PC-3 (cell line): ENCODE data around the gene ALG5. TPM values are rescaled to one million over a fixed set of nuclear protein-coding genes. Genes with fewer than 3 reads are reported as not detected.

Experiments
- ATAC-seq: fragments of 200-7000 bp; cut with Tn5 transposase; 2 replicates; pipeline ENCODE4 v1.9.1; 2020; ENCODE audit warnings: mild to moderate bottlenecking, moderate library complexity
- BruUV-seq: library from RNA; stranded (reverse); fragments of 400-500 nt; replicated peaks from 2 replicates; lab custom pipeline; 2021; lab: Mats Ljungman, UMichigan
- CTCF ChIA-PET: fragments of 300-600 bp; sonication (Branson Sonifier 250); formaldehyde crosslinking; loops from one replicate; lab custom pipeline; 2022; ENCODE audit warnings: antibody characterized with exemption; lab: Charles Lee
- POLR2A ChIA-PET: fragments of 300-600 bp; sonication (Branson Sonifier 250); formaldehyde crosslinking; loops from one replicate; lab custom pipeline; 2022; ENCODE audit warnings: antibody characterized with exemption; ENCODE audit not compliant: unreplicated experiment; lab: Charles Lee
- DNase-seq: peaks from one replicate; pipeline ENCODE4 v3.0.0-alpha.2; 2015
- H2AFZ ChIP-seq: fragments of 300-600 bp; sonication (generic); 2 replicates; pipeline ENCODE4 v1.6.0; 2016; ENCODE audit warnings: antibody characterized with exemption, low read length
- H3F3A ChIP-seq: fragments of 300-600 bp; sonication (generic); one replicate; pipeline ENCODE4 v1.6.0; 2017; ENCODE audit warnings: antibody characterized with exemption, low read length, control low read depth, mild to moderate bottlenecking; ENCODE audit not compliant: unreplicated experiment
- H3K27ac ChIP-seq: fragments of 300-600 bp; sonication (generic); 2 replicates; pipeline ENCODE4 v1.5.1; 2016; ENCODE audit warnings: mild to moderate bottlenecking, low read length
- H3K27me3 ChIP-seq: fragments of 300-600 bp; sonication (generic); 2 replicates; pipeline ENCODE4 v1.6.1; 2016; ENCODE audit warnings: low read length, mixed read lengths
- H3K36me3 ChIP-seq: fragments of 300-600 bp; sonication (generic); 2 replicates; pipeline ENCODE4 v1.6.1; 2016; ENCODE audit warnings: low read depth, mixed run types, low read length, mixed read lengths
- H3K4me1 ChIP-seq: fragments of 300-600 bp; sonication (generic); 2 replicates; pipeline ENCODE4 v1.5.1; 2016; ENCODE audit warnings: low read length; ENCODE audit not compliant: insufficient read depth
- H3K4me2 ChIP-seq: fragments of 300-600 bp; sonication (generic); 2 replicates; pipeline ENCODE4 v1.6.0; 2016; ENCODE audit warnings: low read length
- H3K4me3 ChIP-seq: fragments of 300-600 bp; sonication (generic); 2 replicates; pipeline ENCODE4 v1.5.1; 2016; ENCODE audit warnings: mild to moderate bottlenecking, low read length, mixed read lengths
- H3K79me2 ChIP-seq: fragments of 300-600 bp; sonication (generic); 2 replicates; pipeline ENCODE4 v1.6.1; 2017; ENCODE audit warnings: low read length, mixed read lengths
- H3K9ac ChIP-seq: fragments of 300-600 bp; sonication (generic); 2 replicates; pipeline ENCODE4 v1.6.0; 2016; ENCODE audit warnings: mild to moderate bottlenecking, low read length
- H3K9me2 ChIP-seq: fragments of 300-600 bp; sonication (generic); replicated peaks from 2 replicates; pipeline ENCODE4 v1.6.1; 2016; ENCODE audit warnings: mixed run types, low read length, mixed read lengths
- H3K9me3 ChIP-seq: fragments of 300-600 bp; sonication (generic); 2 replicates; pipeline ENCODE4 v1.6.1; 2016; ENCODE audit warnings: low read length, mixed read lengths
- H4K20me1 ChIP-seq: fragments of 300-600 bp; sonication (generic); 2 replicates; pipeline ENCODE4 v1.6.1; 2016; ENCODE audit warnings: low read length, mixed read lengths
- EZH2 ChIP-seq: fragments of 300-600 bp; sonication (generic); IDR thresholded peaks from one replicate; pipeline ENCODE4 v1.6.1; 2017; ENCODE audit warnings: antibody characterized with exemption, mild to moderate bottlenecking, low read length; ENCODE audit not compliant: unreplicated experiment
- EZH2phosphoT487 ChIP-seq: fragments of 300-600 bp; sonication (generic); IDR thresholded peaks from 2 replicates; pipeline ENCODE4 v1.6.1; 2018; ENCODE audit warnings: mild to moderate bottlenecking, antibody characterized with exemption, low read length, borderline replicate concordance
- intact Hi-C: fragments of 100-400 bp; cut with micrococcal nuclease; formaldehyde crosslinking; loops from 2 replicates; pipeline ENCODE4 v1.9.0; 2023
- total RNA-seq: library from RNA; depleted of rRNA; stranded (reverse); fragments of >200 nt; gene quantifications from 2 replicates; pipeline ENCODE4 v1.2.3, GENCODE V29; 2014; rRNA removed
- TF ChIP-seq, protein P1 (sequence below): fragments of 300-600 bp; sonication (generic); conservative IDR thresholded peaks from 2 replicates; pipeline ENCODE4 v1.5.1; 2017; ENCODE audit warnings: antibody characterized with exemption, low read depth, mild to moderate bottlenecking, low read length

The ALG5 gene
- total RNA-seq, 1 experiment from 2014 or later, result 19.7 TPM

- Histone ChIP-seq H3K27ac (no peak overlapping the region), H3K27me3 (no peaks in the 10 kb centered on the region), H3K4me2 (no peak overlapping the region), H3K9me2 (no peaks in the 10 kb centered on the region), H3K4me1 (no peaks in the 10 kb centered on the region), H3K36me3 (no peaks in the 10 kb centered on the region), H3K79me2 (no peaks in the 10 kb centered on the region), H3K9me3 (no peaks in the 10 kb centered on the region), H3K9ac (no peak overlapping the region), H4K20me1 (no peaks in the 10 kb centered on the region), H3F3A (no peaks in the 10 kb centered on the region), H2AFZ (no peak overlapping the region), H3K4me3 (no peak overlapping the region)
- ATAC-seq, result no peak
- POLR2A ChIA-PET, result no interaction called here
- TF ChIP-seq EZH2phosphoT487 (no peak), EZH2 (no peak)
- TF ChIP-seq, protein P1, sequence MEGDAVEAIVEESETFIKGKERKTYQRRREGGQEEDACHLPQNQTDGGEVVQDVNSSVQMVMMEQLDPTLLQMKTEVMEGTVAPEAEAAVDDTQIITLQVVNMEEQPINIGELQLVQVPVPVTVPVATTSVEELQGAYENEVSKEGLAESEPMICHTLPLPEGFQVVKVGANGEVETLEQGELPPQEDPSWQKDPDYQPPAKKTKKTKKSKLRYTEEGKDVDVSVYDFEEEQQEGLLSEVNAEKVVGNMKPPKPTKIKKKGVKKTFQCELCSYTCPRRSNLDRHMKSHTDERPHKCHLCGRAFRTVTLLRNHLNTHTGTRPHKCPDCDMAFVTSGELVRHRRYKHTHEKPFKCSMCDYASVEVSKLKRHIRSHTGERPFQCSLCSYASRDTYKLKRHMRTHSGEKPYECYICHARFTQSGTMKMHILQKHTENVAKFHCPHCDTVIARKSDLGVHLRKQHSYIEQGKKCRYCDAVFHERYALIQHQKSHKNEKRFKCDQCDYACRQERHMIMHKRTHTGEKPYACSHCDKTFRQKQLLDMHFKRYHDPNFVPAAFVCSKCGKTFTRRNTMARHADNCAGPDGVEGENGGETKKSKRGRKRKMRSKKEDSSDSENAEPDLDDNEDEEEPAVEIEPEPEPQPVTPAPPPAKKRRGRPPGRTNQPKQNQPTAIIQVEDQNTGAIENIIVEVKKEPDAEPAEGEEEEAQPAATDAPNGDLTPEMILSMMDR, result no peak
- intact Hi-C loops, result no loop called here
- DNase-seq, result no peak
- no TSS peak for BruUV-seq
- CTCF ChIA-PET, result no interaction called here
These were observed 91.9 kb downstream of the ALG5 start for GRCh38 chr13:36907266-36907665.

- ChIA-PET CTCF (no interaction called here), POLR2A (no interaction called here)
- Histone ChIP-seq H3F3A (no peaks in the 10 kb centered on the region), H3K9me3 (no peaks in the 10 kb centered on the region), H3K9ac (no peak overlapping the region), H3K9me2 (no peaks in the 10 kb centered on the region), H3K4me2 (no peak overlapping the region), H3K79me2 (no peaks in the 10 kb centered on the region), H2AFZ (no peak overlapping the region), H3K27ac (no peak overlapping the region), H4K20me1 (no peaks in the 10 kb centered on the region), H3K36me3 (no peaks in the 10 kb centered on the region), H3K27me3 (no peaks in the 10 kb centered on the region), H3K4me3 (no peak overlapping the region), H3K4me1 (no peaks in the 10 kb centered on the region)
- TF ChIP-seq EZH2phosphoT487 (no peak), EZH2 (no peak)
- ATAC-seq (no peak), DNase-seq (no peak)
- BruUV-seq, result no TSS peak
- intact Hi-C loops, result no loop called here
These were observed 93.2 kb downstream of the ALG5 start for GRCh38 chr13:36905944-36906343.

- H3K27me3 ChIP-seq, result no peaks in the 10 kb centered on the region
- ChIA-PET CTCF (no interaction called here), POLR2A (no interaction called here)
- no peaks in the 10 kb centered on the region for H3K36me3 ChIP-seq
- H3K27ac ChIP-seq, result no peak overlapping the region
- no peaks in the 10 kb centered on the region for H3K79me2 ChIP-seq
- no peak overlapping the region for H3K9ac ChIP-seq
- DNase-seq, result no peak
- no TSS peak for BruUV-seq
- no peaks in the 10 kb centered on the region for H3F3A ChIP-seq
- H3K9me2 ChIP-seq, result no peaks in the 10 kb centered on the region
- no peak overlapping the region for H2AFZ ChIP-seq
- H3K4me3 ChIP-seq, result no peak overlapping the region
- H3K4me1 ChIP-seq, result no peaks in the 10 kb centered on the region
- ATAC-seq, result no peak
- H3K9me3 ChIP-seq, result no peaks in the 10 kb centered on the region
- TF ChIP-seq EZH2phosphoT487 (no peak), EZH2 (no peak)
- TF ChIP-seq, protein P1, result no peak
- H3K4me2 ChIP-seq, result no peak overlapping the region
- intact Hi-C loops, result no loop called here
- H4K20me1 ChIP-seq, result no peaks in the 10 kb centered on the region
These were observed 95.1 kb downstream of the ALG5 start for GRCh38 chr13:36903925-36904595.

Other genes starting within 250 kb of the ALG5 start
- 1.2 and 2.8 TPM in 2 replicates for gene RFXAP, start 180.1 kb downstream of the ALG5 start, total RNA-seq
- 0.75 and 0.87 TPM in 2 replicates for gene SMAD9, start 79.1 kb downstream of the ALG5 start, total RNA-seq
- gene EXOSC8, start 1.4 kb upstream of the ALG5 start, total RNA-seq, result 29.9 and 43.6 TPM in 2 replicates
- 16.8 and 18.1 TPM in 2 replicates for gene SUPT20H, start 60.3 kb upstream of the ALG5 start, total RNA-seq
- not detected in 2 replicates for gene CSNK1A1L, start 106.3 kb upstream of the ALG5 start, total RNA-seq